ENCODE results near the gene KCNJ10.

Gene KCNJ10

GRCh38 chr1:160092366-160093068, 22.6 kb upstream of the KCNJ10 start:
- Histone ChIP-seq H3K27ac (ENCODE audit: low read depth, low read length) (no peak overlapping the region), H3K9ac (ENCODE audit: low read depth, low read length) (no peak overlapping the region), H3K4me1 (ENCODE audit: insufficient read depth, low read length) (peaks cover 22% of the 10 kb centered on the region), H3K4me3 (ENCODE audit: low read length) (no peak overlapping the region), H3K36me3 (ENCODE audit: insufficient read depth, low read length) (peaks cover 31% of the 10 kb centered on the region), H3K9me3 (ENCODE audit: insufficient read depth, low read depth, low read length) (no peaks in the 10 kb centered on the region), H3K27me3 (ENCODE audit: insufficient read depth, low read length) (no peaks in the 10 kb centered on the region)
- 94% methylated on average over 32 of the region's 32 CpGs for WGBS

- no peaks in the 10 kb centered on the region for H3K9me3 ChIP-seq (ENCODE audit: insufficient read depth, low read depth, low read length)
- peaks cover 31% of the 10 kb centered on the region for H3K36me3 ChIP-seq (ENCODE audit: insufficient read depth, low read length)
- H3K27me3 ChIP-seq (ENCODE audit: insufficient read depth, low read length) = no peaks in the 10 kb centered on the region
- 92% methylated on average over 5 of the region's 5 CpGs for WGBS
- no peak overlapping the region for H3K4me3 ChIP-seq (ENCODE audit: low read length)
- no peak overlapping the region for H3K9ac ChIP-seq (ENCODE audit: low read depth, low read length)
- no peak overlapping the region for H3K27ac ChIP-seq (ENCODE audit: low read depth, low read length)
- H3K4me1 ChIP-seq (ENCODE audit: insufficient read depth, low read length) = peaks cover 14% of the 10 kb centered on the region
Measured at GRCh38 chr1:160091666-160092223, 21.8 kb upstream of the KCNJ10 start.

GRCh38 chr1:160090760-160091159, 20.8 kb upstream of the KCNJ10 start:
- Histone ChIP-seq H3K36me3 (ENCODE audit: insufficient read depth, low read length) (peaks cover 31% of the 10 kb centered on the region), H3K27ac (ENCODE audit: low read depth, low read length) (no peak overlapping the region), H3K4me3 (ENCODE audit: low read length) (no peak overlapping the region), H3K9me3 (ENCODE audit: insufficient read depth, low read depth, low read length) (no peaks in the 10 kb centered on the region), H3K27me3 (ENCODE audit: insufficient read depth, low read length) (peaks cover 8% of the 10 kb centered on the region; the same call in 1 of the 2 replicates), H3K9ac (ENCODE audit: low read depth, low read length) (no peak overlapping the region), H3K4me1 (ENCODE audit: insufficient read depth, low read length) (peaks cover 7% of the 10 kb centered on the region)
- WGBS = 92% methylated on average over 4 of the region's 4 CpGs

- H3K36me3 ChIP-seq (ENCODE audit: insufficient read depth, low read length) = peaks cover 29% of the 10 kb centered on the region
- peaks cover 14% of the 10 kb centered on the region for H3K27me3 ChIP-seq (ENCODE audit: insufficient read depth, low read length)
- WGBS = 90% methylated on average over 3 of the region's 3 CpGs
- H3K4me3 ChIP-seq (ENCODE audit: low read length) = no peak overlapping the region
- no peak overlapping the region for H3K9ac ChIP-seq (ENCODE audit: low read depth, low read length)
- no peak overlapping the region for H3K27ac ChIP-seq (ENCODE audit: low read depth, low read length)
- 0 out of 2 replicates have a peak, but pooled peaks cover 3% of the 10 kb centered on the region for H3K4me1 ChIP-seq (ENCODE audit: insufficient read depth, low read length)
- no peaks in the 10 kb centered on the region for H3K9me3 ChIP-seq (ENCODE audit: insufficient read depth, low read depth, low read length)
Measured at GRCh38 chr1:160089883-160090282, 19.9 kb upstream of the KCNJ10 start.

GRCh38 chr1:160087118-160087662, 17.2 kb upstream of the KCNJ10 start:
- H3K27ac ChIP-seq (ENCODE audit: low read depth, low read length) = no peak overlapping the region
- H3K27me3 ChIP-seq (ENCODE audit: insufficient read depth, low read length) = peaks cover 41% of the 10 kb centered on the region
- peaks cover 7% of the 10 kb centered on the region for H3K36me3 ChIP-seq (ENCODE audit: insufficient read depth, low read length)
- no peaks in the 10 kb centered on the region for H3K9me3 ChIP-seq (ENCODE audit: insufficient read depth, low read depth, low read length)
- no peak overlapping the region for H3K4me3 ChIP-seq (ENCODE audit: low read length)
- WGBS = 92% methylated on average over 12 of the region's 12 CpGs
- H3K4me1 ChIP-seq (ENCODE audit: insufficient read depth, low read length) = 0 out of 2 replicates have a peak, but pooled peaks cover 3% of the 10 kb centered on the region
- H3K9ac ChIP-seq (ENCODE audit: low read depth, low read length) = no peak overlapping the region

- no peaks in the 10 kb centered on the region for H3K9me3 ChIP-seq (ENCODE audit: insufficient read depth, low read depth, low read length)
- no peaks in the 10 kb centered on the region for H3K36me3 ChIP-seq (ENCODE audit: insufficient read depth, low read length)
- H3K4me1 ChIP-seq (ENCODE audit: insufficient read depth, low read length) = 0 out of 2 replicates have a peak, but pooled peaks cover 3% of the 10 kb centered on the region
- peaks cover 48% of the 10 kb centered on the region for H3K27me3 ChIP-seq (ENCODE audit: insufficient read depth, low read length)
- no peak overlapping the region for H3K9ac ChIP-seq (ENCODE audit: low read depth, low read length)
- 92% methylated on average over 5 of the region's 5 CpGs for WGBS
- no peak overlapping the region for H3K27ac ChIP-seq (ENCODE audit: low read depth, low read length)
- no peak overlapping the region for H3K4me3 ChIP-seq (ENCODE audit: low read length)
Measured at GRCh38 chr1:160086456-160086892, 16.5 kb upstream of the KCNJ10 start.

- no peak overlapping the region for H3K9ac ChIP-seq (ENCODE audit: low read depth, low read length)
- H3K4me1 ChIP-seq (ENCODE audit: insufficient read depth, low read length) = 0 out of 2 replicates have a peak, but pooled peaks cover 3% of the 10 kb centered on the region
- peaks cover 54% of the 10 kb centered on the region for H3K27me3 ChIP-seq (ENCODE audit: insufficient read depth, low read length)
- no peak overlapping the region for H3K4me3 ChIP-seq (ENCODE audit: low read length)
- H3K36me3 ChIP-seq (ENCODE audit: insufficient read depth, low read length) = no peaks in the 10 kb centered on the region
- WGBS = 42% methylated on average over 19 of the region's 19 CpGs
- no peak overlapping the region for H3K27ac ChIP-seq (ENCODE audit: low read depth, low read length)
- H3K9me3 ChIP-seq (ENCODE audit: insufficient read depth, low read depth, low read length) = no peaks in the 10 kb centered on the region
Measured at GRCh38 chr1:160085686-160086455, 15.9 kb upstream of the KCNJ10 start.

GRCh38 chr1:160084771-160085321, 14.9 kb upstream of the KCNJ10 start:
- H3K27ac ChIP-seq (ENCODE audit: low read depth, low read length) = no peak overlapping the region
- H3K9me3 ChIP-seq (ENCODE audit: insufficient read depth, low read depth, low read length) = no peaks in the 10 kb centered on the region

GRCh38 chr1:160083968-160084770, 14.2 kb upstream of the KCNJ10 start:
- H3K27me3 ChIP-seq (ENCODE audit: insufficient read depth, low read length) = peaks cover 71% of the 10 kb centered on the region
- H3K9me3 ChIP-seq (ENCODE audit: insufficient read depth, low read depth, low read length) = no peaks in the 10 kb centered on the region
- H3K36me3 ChIP-seq (ENCODE audit: insufficient read depth, low read length) = no peaks in the 10 kb centered on the region
- H3K9ac ChIP-seq (ENCODE audit: low read depth, low read length) = peak overlapping the region; percentile 66
- 39% methylated on average over 96 of the region's 96 CpGs for WGBS
- 0 out of 2 replicates have a peak, but pooled peaks cover 3% of the 10 kb centered on the region for H3K4me1 ChIP-seq (ENCODE audit: insufficient read depth, low read length)
- no peak overlapping the region for H3K27ac ChIP-seq (ENCODE audit: low read depth, low read length)
- H3K4me3 ChIP-seq (ENCODE audit: low read length) = peak overlapping the region; percentile 58

More at GRCh38 chr1:160084771-160085321, 14.9 kb upstream of the KCNJ10 start:
- no peaks in the 10 kb centered on the region for H3K36me3 ChIP-seq (ENCODE audit: insufficient read depth, low read length)
- H3K9ac ChIP-seq (ENCODE audit: low read depth, low read length) = no peak overlapping the region
- 91% methylated on average over 29 of the region's 30 CpGs for WGBS
- 0 out of 2 replicates have a peak, but pooled peaks cover 3% of the 10 kb centered on the region for H3K4me1 ChIP-seq (ENCODE audit: insufficient read depth, low read length)
- no peak overlapping the region for H3K4me3 ChIP-seq (ENCODE audit: low read length)
- H3K27me3 ChIP-seq (ENCODE audit: insufficient read depth, low read length) = peaks cover 64% of the 10 kb centered on the region

- Histone ChIP-seq H3K4me3 (ENCODE audit: low read length) (no peak overlapping the region), H3K9ac (ENCODE audit: low read depth, low read length) (no peak overlapping the region), H3K9me3 (ENCODE audit: insufficient read depth, low read depth, low read length) (no peaks in the 10 kb centered on the region), H3K27me3 (ENCODE audit: insufficient read depth, low read length) (peaks cover 76% of the 10 kb centered on the region), H3K36me3 (ENCODE audit: insufficient read depth, low read length) (no peaks in the 10 kb centered on the region), H3K27ac (ENCODE audit: low read depth, low read length) (no peak overlapping the region), H3K4me1 (ENCODE audit: insufficient read depth, low read length) (0 out of 2 replicates have a peak, but pooled peaks cover 3% of the 10 kb centered on the region)
- WGBS = 68% methylated on average over 3 of the region's 3 CpGs
Measured at GRCh38 chr1:160082926-160083325, 13.0 kb upstream of the KCNJ10 start.

Measured in HUES64 (cell line).